HUES48 (cell line): Measurements from ENCODE around the gene S100A10.

Experiments
- H3K27ac ChIP-seq: one replicate; pipeline ENCODE4 v1.7.0; 2013; ENCODE audit warnings: low read depth, low read length, inconsistent platforms
- H3K27me3 ChIP-seq: 2 replicates; pipeline ENCODE4 v1.6.1; 2013; ENCODE audit warnings: mild to moderate bottlenecking, low read length; ENCODE audit not compliant: control insufficient read depth, insufficient read depth
- H3K36me3 ChIP-seq: 2 replicates; pipeline ENCODE4 v1.6.1; 2013; ENCODE audit warnings: low read length; ENCODE audit not compliant: control insufficient read depth, insufficient read depth
- H3K4me1 ChIP-seq: 2 replicates; pipeline ENCODE4 v1.6.1; 2013; ENCODE audit warnings: mild to moderate bottlenecking, low read length; ENCODE audit not compliant: control insufficient read depth, insufficient read depth
- H3K4me3 ChIP-seq: 2 replicates; pipeline ENCODE4 v1.5.1; 2013; ENCODE audit warnings: mild to moderate bottlenecking, low read depth, low read length
- H3K9ac ChIP-seq: 2 replicates; pipeline ENCODE4 v1.6.1; 2013; ENCODE audit warnings: mild to moderate bottlenecking, low read depth, low read length, moderate library complexity
- H3K9me3 ChIP-seq: 2 replicates; pipeline ENCODE4 v1.6.1; 2013; ENCODE audit warnings: low read length; ENCODE audit not compliant: control insufficient read depth, insufficient read depth

Gene S100A10

GRCh38 chr1:151944857-151945575 lies 48.6 kb downstream of the S100A10 start:
- H3K36me3 ChIP-seq: no peaks in the 10 kb centered on the region
- H3K4me1 ChIP-seq: peaks cover 10% of the 10 kb centered on the region; the same call in 1 of the 2 replicates
- H3K27ac ChIP-seq: no peak overlapping the region
- H3K9ac ChIP-seq: no peak overlapping the region
- no peak overlapping the region for H3K4me3 ChIP-seq
- no peaks in the 10 kb centered on the region; the same call in 1 of the 2 replicates for H3K27me3 ChIP-seq
- no peaks in the 10 kb centered on the region for H3K9me3 ChIP-seq

DNA sequence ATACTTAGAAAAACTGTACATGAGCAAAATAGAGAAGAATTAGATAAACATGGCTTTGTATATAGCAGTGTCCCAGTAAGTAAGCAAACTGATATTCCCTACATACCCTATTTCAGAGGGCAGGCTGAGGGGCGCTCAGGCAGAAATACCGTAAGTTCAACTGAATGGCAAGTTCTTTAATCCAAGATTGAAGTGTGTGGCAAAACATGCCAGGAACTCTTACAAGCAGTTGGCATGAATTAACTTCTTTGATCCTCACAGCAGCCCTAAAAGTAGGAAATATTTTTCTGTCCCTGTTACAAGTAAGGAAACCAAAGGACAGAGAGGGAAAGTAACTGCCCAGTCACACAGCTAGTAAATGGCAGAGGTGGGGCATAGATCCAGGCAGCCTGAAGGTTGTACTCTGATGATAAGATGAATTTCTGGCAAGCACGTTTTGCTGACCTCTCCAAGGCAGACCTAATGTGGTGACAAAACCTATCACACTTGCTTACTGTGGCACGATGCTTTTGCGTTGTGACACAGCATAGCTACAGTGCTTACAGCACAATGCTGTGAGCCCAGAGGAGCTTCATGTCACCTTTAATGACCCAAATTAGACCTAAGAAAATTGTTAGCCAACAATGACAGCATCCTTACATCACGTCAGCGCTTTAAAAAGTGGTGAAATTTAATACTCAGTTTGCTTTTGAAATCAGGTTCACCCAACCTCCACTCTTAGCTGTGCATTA lies 49.4 kb downstream of the S100A10 start:
- Histone ChIP-seq H3K4me1 (peaks cover 10% of the 10 kb centered on the region; the same call in 1 of the 2 replicates), H3K4me3 (no peak overlapping the region), H3K9me3 (no peaks in the 10 kb centered on the region), H3K9ac (no peak overlapping the region), H3K27me3 (no peaks in the 10 kb centered on the region; the same call in 1 of the 2 replicates), H3K36me3 (no peaks in the 10 kb centered on the region), H3K27ac (no peak overlapping the region)

DNA sequence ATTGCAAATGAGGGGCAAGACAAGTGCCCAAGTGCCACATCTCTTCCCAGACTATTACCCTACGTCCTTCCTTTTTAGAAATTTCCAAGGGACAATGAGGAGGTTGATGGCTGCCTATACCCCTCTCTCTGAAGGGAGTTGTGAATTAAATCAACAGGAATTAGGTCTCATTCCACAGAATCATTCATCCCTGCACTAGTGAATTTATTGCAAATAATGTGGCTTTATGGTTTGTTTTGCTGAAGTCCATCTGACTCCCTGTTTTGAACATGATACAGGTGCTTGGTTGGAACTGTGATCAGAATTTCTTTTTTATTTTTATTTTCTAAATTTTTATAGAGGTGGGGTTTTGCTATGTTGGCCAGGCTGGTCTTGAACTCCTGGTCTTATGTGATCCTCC lies 50.1 kb downstream of the S100A10 start:
- Histone ChIP-seq H3K27ac (no peak overlapping the region), H3K4me3 (no peak overlapping the region), H3K9me3 (no peaks in the 10 kb centered on the region), H3K9ac (no peak overlapping the region), H3K36me3 (no peaks in the 10 kb centered on the region), H3K4me1 (peaks cover 10% of the 10 kb centered on the region; the same call in 1 of the 2 replicates), H3K27me3 (no peaks in the 10 kb centered on the region; the same call in 1 of the 2 replicates)

- no peak overlapping the region for H3K9ac ChIP-seq
- H3K27ac ChIP-seq: no peak overlapping the region
- no peaks in the 10 kb centered on the region for H3K9me3 ChIP-seq
- H3K27me3 ChIP-seq: no peaks in the 10 kb centered on the region; the same call in 1 of the 2 replicates
- no peaks in the 10 kb centered on the region for H3K36me3 ChIP-seq
- H3K4me3 ChIP-seq: no peak overlapping the region
- peaks cover 10% of the 10 kb centered on the region; the same call in 1 of the 2 replicates for H3K4me1 ChIP-seq
Measured at GRCh38 chr1:151942882-151943281, 50.8 kb downstream of the S100A10 start.

- no peak overlapping the region for H3K9ac ChIP-seq
- H3K9me3 ChIP-seq: no peaks in the 10 kb centered on the region
- H3K36me3 ChIP-seq: no peaks in the 10 kb centered on the region
- H3K27ac ChIP-seq: no peak overlapping the region
- no peaks in the 10 kb centered on the region; the same call in 1 of the 2 replicates for H3K27me3 ChIP-seq
- peaks cover 11% of the 10 kb centered on the region for H3K4me1 ChIP-seq
- no peak overlapping the region for H3K4me3 ChIP-seq
Measured at GRCh38 chr1:151940541-151940940, 53.1 kb downstream of the S100A10 start.

DNA sequence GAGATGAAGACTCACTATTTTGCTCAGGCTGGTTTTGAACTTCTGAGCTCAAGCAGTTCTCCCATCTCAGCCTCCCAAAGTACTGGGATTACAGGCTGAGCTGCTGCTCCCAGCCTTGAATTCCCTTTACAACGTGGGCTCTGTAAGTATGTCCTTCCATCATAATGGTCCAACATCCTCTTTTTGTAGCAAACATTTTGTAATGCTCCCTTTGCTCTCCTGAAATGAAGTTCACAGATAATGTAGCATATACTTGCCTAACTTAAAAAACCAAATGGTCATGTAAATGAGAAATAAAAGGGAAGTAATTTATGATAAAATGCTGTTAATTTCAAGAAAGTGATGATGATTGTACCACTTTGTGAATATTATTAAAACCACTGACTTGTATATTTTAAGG lies 53.9 kb downstream of the S100A10 start:
- Histone ChIP-seq H3K9me3 (no peaks in the 10 kb centered on the region), H3K27me3 (no peaks in the 10 kb centered on the region; the same call in 1 of the 2 replicates), H3K36me3 (no peaks in the 10 kb centered on the region), H3K9ac (no peak overlapping the region), H3K4me3 (no peak overlapping the region), H3K27ac (no peak overlapping the region), H3K4me1 (peaks cover 8% of the 10 kb centered on the region)

GRCh38 chr1:151939141-151939540 lies 54.5 kb downstream of the S100A10 start:
- no peak overlapping the region for H3K4me3 ChIP-seq
- no peaks in the 10 kb centered on the region for H3K9me3 ChIP-seq
- H3K9ac ChIP-seq: no peak overlapping the region
- H3K27me3 ChIP-seq: no peaks in the 10 kb centered on the region
- no peak overlapping the region for H3K27ac ChIP-seq
- H3K36me3 ChIP-seq: no peaks in the 10 kb centered on the region
- peaks cover 8% of the 10 kb centered on the region for H3K4me1 ChIP-seq

- Histone ChIP-seq H3K4me3 (no peak overlapping the region), H3K36me3 (no peaks in the 10 kb centered on the region), H3K9ac (no peak overlapping the region), H3K27ac (no peak overlapping the region), H3K4me1 (peaks cover 8% of the 10 kb centered on the region), H3K27me3 (no peaks in the 10 kb centered on the region), H3K9me3 (no peaks in the 10 kb centered on the region)
Measured at GRCh38 chr1:151936653-151937052, 57.0 kb downstream of the S100A10 start.

DNA sequence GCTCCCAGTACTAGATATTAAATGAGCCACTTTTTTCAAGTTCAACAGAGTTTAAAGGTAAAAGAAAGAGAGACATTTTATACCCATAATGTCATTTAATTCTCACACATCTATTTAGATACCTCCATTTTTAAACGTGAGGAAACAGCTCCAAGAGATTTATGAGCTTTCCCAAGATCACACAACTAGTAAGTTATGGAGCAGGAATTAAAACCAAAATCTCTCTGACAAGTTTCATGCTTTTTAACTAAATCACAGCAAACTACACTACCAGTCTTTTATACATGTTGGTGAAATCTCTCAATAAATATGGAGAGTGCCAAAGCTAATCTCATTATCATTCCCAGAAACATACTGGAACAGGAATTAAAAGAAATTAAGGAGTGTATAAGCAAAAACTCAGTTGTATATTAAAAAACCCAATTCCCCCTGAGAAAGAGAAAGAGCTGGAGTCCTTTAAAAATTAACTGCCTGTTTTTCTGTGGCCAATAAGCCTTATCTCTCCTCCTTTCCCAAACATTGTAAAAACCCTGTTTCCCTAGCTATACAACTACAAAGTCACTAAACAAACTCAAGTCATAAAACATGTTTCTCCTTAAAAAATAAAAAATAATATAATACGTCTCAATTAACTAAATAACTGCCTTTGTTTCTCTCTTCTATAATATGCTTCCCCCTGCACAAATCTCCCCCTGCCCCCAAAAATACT lies 57.6 kb downstream of the S100A10 start:
- Histone ChIP-seq H3K4me1 (peaks cover 8% of the 10 kb centered on the region), H3K9me3 (no peaks in the 10 kb centered on the region), H3K4me3 (no peak overlapping the region), H3K27me3 (no peaks in the 10 kb centered on the region), H3K27ac (peak overlapping the region; percentile 70), H3K36me3 (no peaks in the 10 kb centered on the region), H3K9ac (no peak overlapping the region)

GRCh38 chr1:151935154-151935553 lies 58.5 kb downstream of the S100A10 start:
- Histone ChIP-seq H3K9me3 (no peaks in the 10 kb centered on the region), H3K4me1 (peaks cover 8% of the 10 kb centered on the region), H3K27me3 (no peaks in the 10 kb centered on the region), H3K36me3 (no peaks in the 10 kb centered on the region), H3K27ac (no peak overlapping the region), H3K9ac (no peak overlapping the region), H3K4me3 (no peak overlapping the region)
